Urinary bladder (tissue), 4 donors: ENCODE results near the gene SEMA3G. TPM values are rescaled to one million over a fixed set of nuclear protein-coding genes. Genes with fewer than 3 reads are reported as not detected.
A peak's percentile ranks its signal among the peaks of the same experiment; 100 is the strongest.

ENCODE experiments used
- DNase-seq: peaks from one replicate; pipeline ENCODE4 v3.0.0-alpha.2; 2015; ENCODE audit errors: extremely low spot score
- H3K27ac ChIP-seq: one replicate; pipeline ENCODE4 v1.5.1; 2013; ENCODE audit warnings: low read depth, mild to moderate bottlenecking, moderate library complexity
- H3K36me3 ChIP-seq: one replicate; pipeline ENCODE4 v1.6.1; 2013; ENCODE audit warnings: mild to moderate bottlenecking, moderate library complexity; ENCODE audit not compliant: insufficient read depth
- H3K4me1 ChIP-seq: one replicate; pipeline ENCODE4 v1.6.1; 2013; ENCODE audit warnings: mild to moderate bottlenecking, moderate library complexity; ENCODE audit not compliant: insufficient read depth
- H3K4me3 ChIP-seq: one replicate; pipeline ENCODE4 v1.5.1; 2013; ENCODE audit warnings: low read depth, low read length
- WGBS: extraction: QIAGEN DNeasy Blood & Tissue Kit; methylation state at CpG from one replicate; pipeline ENCODE4 v1.1.7; 2013; 5-methylcytosine and 5-hydroxymethylcytosine counted together
- polyA plus RNA-seq: library from polyadenylated mRNA; stranded (reverse); fragments of 200-250 nt; gene quantifications from one replicate; pipeline ENCODE4 v1.2.3, GENCODE V29; 2013
- total RNA-seq: library from RNA; depleted of rRNA; stranded (reverse); fragments of >200 nt; gene quantifications from one replicate; pipeline ENCODE4 v1.2.3, GENCODE V29; 2014
- donor health status: healthy with polysubstance abuse.
- donor health status: healthy.

SEMA3G gene
- total and polyA plus RNA-seq, 2 donors, result 7.6 to 28.5 TPM

DNA sequence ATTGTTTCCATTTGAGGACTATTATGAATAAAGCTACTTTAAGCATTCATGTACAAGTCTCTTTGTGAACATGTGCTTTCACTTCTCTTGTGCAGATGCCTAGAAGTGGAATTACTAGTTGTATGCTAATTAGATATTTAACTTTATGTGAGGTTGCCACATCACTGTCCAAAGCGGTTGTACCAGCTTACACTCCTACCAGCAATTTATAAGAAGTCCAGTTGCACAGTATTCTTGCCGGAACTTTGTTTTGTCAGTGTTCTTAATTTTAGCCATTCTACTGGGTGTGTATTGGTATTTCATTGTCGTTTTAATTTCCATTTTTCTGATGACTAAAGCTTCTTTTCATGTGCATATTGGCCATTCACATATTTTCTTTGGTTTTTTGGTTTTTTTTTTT is 29.1 kb downstream of the SEMA3G start:
- Histone ChIP-seq H3K27ac (no peak overlapping the region), H3K4me3 (no peak overlapping the region), H3K36me3 (no peaks in the 10 kb centered on the region), H3K4me1 (peaks cover 3% of the 10 kb centered on the region)
- no peak for DNase-seq
- 87% methylated on average over 3 of the region's 3 CpGs for WGBS

DNA sequence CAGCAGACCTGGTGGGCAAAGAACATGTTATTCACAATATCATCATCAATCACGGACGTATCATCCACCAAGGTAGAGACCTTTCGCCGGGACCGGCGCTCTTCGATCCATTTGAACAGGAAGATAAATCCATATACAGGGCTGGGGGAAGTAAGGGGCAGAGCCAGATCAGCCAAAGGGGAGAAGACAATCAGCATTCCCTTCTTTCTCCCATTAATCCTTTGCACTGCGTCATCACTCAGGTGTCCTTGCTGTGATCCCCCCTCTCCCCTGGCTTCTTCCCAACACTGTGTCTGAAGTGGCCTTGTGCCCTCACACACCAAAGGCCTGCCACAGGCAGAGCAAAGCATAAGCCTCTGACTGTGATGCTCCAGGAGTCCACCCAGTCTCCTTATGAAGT is 36.4 kb downstream of the SEMA3G start:
- no peak for DNase-seq
- H3K4me1 ChIP-seq, result peaks cover 3% of the 10 kb centered on the region
- no peak overlapping the region for H3K4me3 ChIP-seq
- no peak overlapping the region for H3K27ac ChIP-seq
- no peaks in the 10 kb centered on the region for H3K36me3 ChIP-seq
- WGBS, result 91% methylated on average over 8 of the region's 8 CpGs

DNA sequence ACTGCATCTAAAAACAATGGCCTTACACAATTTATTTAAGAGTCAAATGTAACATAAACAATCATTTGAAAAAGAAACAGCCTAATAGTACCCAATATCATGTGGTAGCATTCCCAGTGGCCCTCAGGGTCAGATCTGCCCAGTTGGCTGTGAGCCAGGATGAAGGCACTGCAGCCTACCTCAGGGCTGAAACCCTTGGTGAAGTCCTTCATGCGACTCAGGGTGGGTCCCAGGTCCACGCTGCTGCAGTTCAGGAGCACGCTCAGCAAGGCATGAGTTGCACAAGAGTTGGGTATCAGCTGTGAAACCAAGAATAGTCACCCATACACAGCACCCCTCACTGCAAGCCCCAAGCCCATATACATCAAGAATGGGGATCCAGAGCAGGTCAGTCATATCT is 37.1 kb downstream of the SEMA3G start:
- DNase-seq, result no peak
- Histone ChIP-seq H3K4me1 (peaks cover 3% of the 10 kb centered on the region), H3K4me3 (no peak overlapping the region), H3K36me3 (peaks cover 5% of the 10 kb centered on the region), H3K27ac (no peak overlapping the region)
- WGBS, result 95% methylated on average over 3 of the region's 3 CpGs

- H3K4me3 ChIP-seq, result no peak overlapping the region
- WGBS, result 94% methylated on average over 20 of the region's 20 CpGs
- H3K36me3 ChIP-seq, result peaks cover 5% of the 10 kb centered on the region
- peak overlapping the region; percentile 58 for H3K27ac ChIP-seq
- no peak for DNase-seq
- peaks cover 3% of the 10 kb centered on the region for H3K4me1 ChIP-seq
Measured at GRCh38 chr3:52406791-52407510, 38.0 kb downstream of the SEMA3G start.

DNA sequence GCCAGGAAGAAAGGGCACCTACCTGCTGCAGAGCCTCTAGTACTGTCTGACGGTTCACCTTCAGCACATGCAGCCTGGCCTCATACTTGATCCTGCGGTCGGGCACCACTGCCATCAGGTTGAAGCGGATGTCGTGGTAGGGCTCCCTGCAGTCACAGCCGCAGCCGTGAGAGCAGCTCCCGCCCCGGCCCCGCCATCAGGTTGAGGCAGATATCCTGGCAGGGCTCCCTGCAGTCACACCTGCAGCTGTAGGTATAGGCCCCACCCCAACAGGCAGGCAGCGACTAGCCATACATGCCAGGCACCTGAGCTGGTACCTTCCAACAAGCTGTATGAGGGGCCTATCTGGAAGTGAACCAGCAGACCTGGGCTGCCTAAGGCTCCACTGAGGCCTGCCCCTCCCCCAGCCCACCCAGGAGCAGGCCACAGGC is 38.7 kb downstream of the SEMA3G start:
- peak overlapping the region; percentile 58 for H3K27ac ChIP-seq
- no peak overlapping the region for H3K4me3 ChIP-seq
- WGBS, result 87% methylated on average over 11 of the region's 11 CpGs
- H3K36me3 ChIP-seq, result peaks cover 5% of the 10 kb centered on the region
- no peaks in the 10 kb centered on the region for H3K4me1 ChIP-seq
- DNase-seq, result no peak

DNA sequence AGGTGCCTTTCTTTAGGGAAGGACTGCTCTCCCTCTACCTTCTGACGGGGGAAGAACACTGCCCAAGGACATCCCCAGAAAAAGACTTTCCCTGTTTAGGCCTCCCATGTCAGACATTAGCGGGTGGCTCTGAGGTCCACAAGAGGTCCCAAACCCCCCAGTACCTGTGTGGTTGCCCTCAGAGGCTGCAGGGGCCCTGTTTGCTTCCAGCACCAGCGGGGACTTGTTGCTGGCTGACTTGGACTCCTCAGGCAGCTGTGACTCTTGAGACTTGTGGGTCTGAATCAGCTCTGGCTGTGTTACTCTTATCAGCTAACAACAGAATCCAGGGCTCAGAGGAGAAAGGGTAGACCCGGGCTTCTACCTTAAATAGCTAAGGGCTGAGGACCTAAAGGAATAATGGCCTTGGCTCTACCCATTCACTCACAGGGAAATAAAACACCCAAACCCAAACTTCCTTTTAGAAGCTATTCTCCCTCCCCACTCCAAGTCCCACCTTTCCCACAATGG is 39.2 kb downstream of the SEMA3G start:
- H3K4me3 ChIP-seq, result no peak overlapping the region
- DNase-seq, result no peak
- H3K27ac ChIP-seq, result no peak overlapping the region
- WGBS, result 88% methylated on average over 4 of the region's 4 CpGs
- H3K4me1 ChIP-seq, result no peaks in the 10 kb centered on the region
- H3K36me3 ChIP-seq, result peaks cover 5% of the 10 kb centered on the region

- Histone ChIP-seq H3K4me3 (no peak overlapping the region), H3K36me3 (peaks cover 5% of the 10 kb centered on the region), H3K27ac (no peak overlapping the region), H3K4me1 (no peaks in the 10 kb centered on the region)
- 93% methylated on average over 6 of the region's 6 CpGs for WGBS
- DNase-seq, result no peak
Measured at GRCh38 chr3:52405066-52405465, 39.8 kb downstream of the SEMA3G start.

DNA sequence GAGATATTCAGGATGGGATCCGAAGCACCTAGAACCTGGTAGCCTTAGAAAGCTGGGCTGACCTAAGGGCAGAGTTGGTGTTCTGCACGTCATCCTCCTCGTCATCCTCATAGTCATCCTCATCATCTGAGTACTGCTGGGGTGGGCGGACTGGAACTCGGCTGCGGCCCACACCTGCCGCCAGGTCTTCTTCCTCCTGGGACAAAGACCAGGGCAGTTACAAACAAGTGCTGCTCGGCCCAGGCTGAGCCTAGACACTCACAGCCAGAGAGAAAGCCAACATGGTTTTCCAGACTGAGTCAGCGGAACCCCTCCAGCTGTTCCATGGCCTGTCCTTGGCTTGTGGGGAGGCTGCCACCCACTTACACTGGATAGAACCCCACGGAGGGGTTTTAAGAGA is 40.5 kb downstream of the SEMA3G start:
- no peak for DNase-seq
- peaks cover 5% of the 10 kb centered on the region for H3K36me3 ChIP-seq
- H3K4me1 ChIP-seq, result no peaks in the 10 kb centered on the region
- H3K4me3 ChIP-seq, result no peak overlapping the region
- no peak overlapping the region for H3K27ac ChIP-seq
- 91% methylated on average over 10 of the region's 10 CpGs for WGBS

GRCh38 chr3:52403955-52404354 is 40.9 kb downstream of the SEMA3G start:
- 89% methylated on average over 3 of the region's 3 CpGs for WGBS
- DNase-seq, result no peak
- peaks cover 5% of the 10 kb centered on the region for H3K36me3 ChIP-seq

GRCh38 chr3:52403271-52403841 is 41.5 kb downstream of the SEMA3G start:
- WGBS, result 94% methylated on average over 19 of the region's 19 CpGs
- DNase-seq, result no peak
- Histone ChIP-seq H3K4me3 (no peak overlapping the region), H3K4me1 (no peaks in the 10 kb centered on the region), H3K27ac (no peak overlapping the region), H3K36me3 (peaks cover 5% of the 10 kb centered on the region)

More at GRCh38 chr3:52403955-52404354, 40.9 kb downstream of the SEMA3G start:
- no peak overlapping the region for H3K27ac ChIP-seq
- no peaks in the 10 kb centered on the region for H3K4me1 ChIP-seq
- H3K4me3 ChIP-seq, result no peak overlapping the region

GRCh38 chr3:52402706-52403270 is 42.1 kb downstream of the SEMA3G start:
- 94% methylated on average over 11 of the region's 11 CpGs for WGBS
- Histone ChIP-seq H3K4me1 (no peaks in the 10 kb centered on the region), H3K36me3 (peaks cover 5% of the 10 kb centered on the region), H3K27ac (no peak overlapping the region), H3K4me3 (no peak overlapping the region)
- no peak for DNase-seq

DNA sequence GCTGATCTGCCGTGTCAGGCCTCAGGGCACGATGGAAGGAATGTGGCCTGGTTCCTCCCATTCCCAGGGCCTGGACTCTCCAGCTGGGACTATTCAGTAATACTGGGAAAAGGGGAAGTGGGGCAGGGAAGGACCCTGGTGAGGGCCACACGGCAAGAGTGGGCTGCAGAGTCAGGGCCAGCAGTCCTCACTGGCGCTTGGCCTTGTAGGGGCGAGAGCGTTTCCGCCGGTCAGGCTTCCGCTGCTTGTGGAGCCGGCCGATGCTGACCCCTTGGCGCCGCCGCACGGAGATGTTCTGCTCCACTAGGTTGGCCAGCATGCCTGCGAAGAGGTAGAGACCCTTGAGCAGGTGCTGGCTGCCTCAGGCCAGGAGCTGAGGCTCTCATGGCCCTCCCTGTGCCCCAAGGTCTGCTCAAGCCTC is 42.8 kb downstream of the SEMA3G start:
- H3K4me1 ChIP-seq, result no peaks in the 10 kb centered on the region
- DNase-seq, result no peak
- H3K27ac ChIP-seq, result no peak overlapping the region
- H3K36me3 ChIP-seq, result peaks cover 5% of the 10 kb centered on the region
- WGBS, result 92% methylated on average over 16 of the region's 16 CpGs
- no peak overlapping the region for H3K4me3 ChIP-seq

DNA sequence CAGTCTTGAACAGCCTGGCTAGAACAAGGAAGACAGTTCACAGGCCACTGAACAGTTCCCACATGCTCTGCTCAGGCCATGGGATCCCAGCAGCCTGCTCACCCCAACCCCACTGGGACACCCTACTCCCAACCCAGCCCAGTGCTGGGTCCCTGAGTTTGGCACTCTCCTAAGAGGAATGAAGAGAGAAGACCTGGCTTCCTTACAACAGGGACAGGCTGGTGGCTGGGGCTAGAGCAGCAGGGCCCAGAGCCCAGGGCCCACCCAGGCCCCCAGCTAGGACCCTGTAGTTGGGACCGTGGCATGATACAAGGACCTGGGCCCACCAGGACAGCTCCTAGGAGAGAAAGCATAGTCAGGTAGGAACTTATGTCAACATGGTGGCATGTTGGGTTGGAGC is 43.4 kb downstream of the SEMA3G start:
- no peak overlapping the region for H3K27ac ChIP-seq
- no peak for DNase-seq
- 98% methylated on average over 1 of the region's 1 CpG for WGBS

GRCh38 chr3:52401021-52401420 is 43.9 kb downstream of the SEMA3G start:
- H3K4me3 ChIP-seq, result no peak overlapping the region
- 77% methylated on average over 1 of the region's 1 CpG for WGBS
- H3K36me3 ChIP-seq, result peaks cover 5% of the 10 kb centered on the region
- no peak overlapping the region for H3K27ac ChIP-seq
- no peaks in the 10 kb centered on the region for H3K4me1 ChIP-seq
- no peak for DNase-seq

More for the DNA sequence above, 43.4 kb downstream of the SEMA3G start:
- Histone ChIP-seq H3K4me1 (no peaks in the 10 kb centered on the region), H3K4me3 (no peak overlapping the region), H3K36me3 (peaks cover 5% of the 10 kb centered on the region)
